ENCODE data around the gene MOCS1. TPM values are rescaled to one million over a fixed set of nuclear protein-coding genes. Genes with fewer than 3 reads are reported as not detected.

Gene MOCS1
- total RNA-seq, 1 donor from 2014 or later = 0.31 TPM

DNA sequence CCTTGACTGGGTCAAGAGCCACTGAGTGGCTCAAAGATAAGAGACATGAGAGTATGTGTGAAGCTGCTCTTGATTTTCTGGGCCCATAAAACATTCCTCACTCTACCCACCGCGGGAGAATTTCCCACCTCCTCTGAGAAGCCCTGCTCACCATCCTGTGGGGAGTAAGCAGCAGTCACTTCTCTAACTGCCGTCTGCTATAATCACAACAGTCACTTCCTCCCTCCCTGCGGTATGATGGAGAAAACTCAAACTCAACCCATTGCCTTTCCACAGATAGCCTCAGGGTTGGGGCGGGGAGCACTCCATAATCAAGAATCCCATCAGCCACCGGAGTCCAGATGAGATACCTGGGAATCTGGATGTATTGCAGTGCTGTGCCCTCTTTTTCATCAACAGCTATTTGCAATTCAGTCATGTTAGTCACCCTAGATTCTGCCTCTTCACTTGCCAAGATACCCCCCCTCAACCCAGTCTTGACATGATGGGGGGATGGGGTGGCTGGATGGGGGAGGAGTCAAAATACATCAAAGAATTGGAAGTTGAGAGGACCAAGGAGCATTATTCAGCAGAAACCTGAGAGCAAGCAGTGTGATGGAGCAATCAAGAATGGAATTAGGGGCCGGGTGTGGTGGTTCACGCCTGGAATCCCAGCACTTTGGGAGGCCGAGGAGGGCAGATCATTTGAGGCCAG lies 5.1 kb downstream of the MOCS1 start:
- Mint-ChIP-seq H3K27me3 (ENCODE audit: insufficient read depth) (peaks cover 8% of the 10 kb centered on the region), H3K27ac (no peak overlapping the region), H3K9me3 (peaks cover 5% of the 10 kb centered on the region), H3K4me3 (no peak overlapping the region), H3K36me3 (ENCODE audit: low read depth) (no peaks in the 10 kb centered on the region), H3K4me1 (ENCODE audit: low read depth) (peaks cover 5% of the 10 kb centered on the region)
- intact Hi-C loops (cut with micrococcal nuclease) = no loop called here
- DNase-seq (ENCODE audit: low spot score) = no peak

- no peaks in the 10 kb centered on the region for H3K4me1 Mint-ChIP-seq (ENCODE audit: low read depth)
- no peak overlapping the region for H3K27ac Mint-ChIP-seq
- H3K4me3 Mint-ChIP-seq = no peak overlapping the region
- no peak for DNase-seq (ENCODE audit: low spot score)
- intact Hi-C loops (cut with micrococcal nuclease) = no loop called here
- peaks cover 2% of the 10 kb centered on the region for H3K27me3 Mint-ChIP-seq (ENCODE audit: insufficient read depth)
- no peaks in the 10 kb centered on the region for H3K36me3 Mint-ChIP-seq (ENCODE audit: low read depth)
- H3K9me3 Mint-ChIP-seq = peaks cover 5% of the 10 kb centered on the region
These were observed 7.1 kb downstream of the MOCS1 start for GRCh38 chr6:39927159-39927558.

DNA sequence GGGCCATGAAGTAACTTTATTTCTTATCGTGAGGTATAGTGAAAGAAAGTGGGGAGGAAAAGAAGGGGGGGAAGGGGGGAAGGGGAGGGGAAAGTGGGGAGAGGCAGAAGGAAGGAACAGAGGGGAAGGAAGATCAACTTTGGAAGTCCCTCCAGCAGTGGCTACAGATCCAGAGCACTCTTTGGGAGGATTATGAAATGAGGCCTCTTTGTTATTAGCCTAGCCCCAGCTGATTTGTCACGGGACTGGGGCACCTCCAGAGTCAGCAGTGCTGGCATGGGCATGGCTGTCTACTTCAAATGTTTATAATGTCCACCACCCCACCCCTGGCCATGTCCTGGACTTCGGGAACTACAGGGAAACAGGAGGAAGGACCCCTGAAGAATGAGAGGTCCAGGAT lies 7.6 kb downstream of the MOCS1 start:
- intact Hi-C loops (cut with micrococcal nuclease) = no loop called here
- Mint-ChIP-seq H3K4me3 (no peak overlapping the region), H3K27me3 (ENCODE audit: insufficient read depth) (peaks cover 2% of the 10 kb centered on the region)

DNA sequence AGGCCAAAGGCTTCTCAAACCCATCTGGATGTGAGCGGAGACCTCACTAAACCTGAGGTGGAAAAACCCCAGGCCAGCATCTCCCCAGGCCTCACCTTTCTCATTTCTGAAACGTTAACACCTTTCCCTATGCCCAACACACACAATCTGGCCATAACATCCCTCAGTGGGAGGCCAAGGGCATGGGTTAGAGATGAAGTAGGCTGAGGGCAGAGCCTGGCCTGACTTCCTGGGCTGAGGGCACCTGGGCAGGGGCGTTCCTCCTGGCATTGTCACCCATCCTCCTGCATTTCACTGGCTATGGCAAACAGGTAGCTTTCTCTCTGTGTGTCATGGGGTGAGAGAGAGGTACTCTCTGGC lies 8.4 kb downstream of the MOCS1 start:
- intact Hi-C loops (cut with micrococcal nuclease) = no loop called here
- no peak for DNase-seq (ENCODE audit: low spot score)
- Mint-ChIP-seq H3K27me3 (ENCODE audit: insufficient read depth) (peaks cover 2% of the 10 kb centered on the region), H3K4me1 (ENCODE audit: low read depth) (no peaks in the 10 kb centered on the region), H3K36me3 (ENCODE audit: low read depth) (no peaks in the 10 kb centered on the region), H3K9me3 (peaks cover 5% of the 10 kb centered on the region), H3K4me3 (no peak overlapping the region), H3K27ac (no peak overlapping the region)

More for the DNA sequence above, 7.6 kb downstream of the MOCS1 start:
- DNase-seq (ENCODE audit: low spot score) = no peak
- Mint-ChIP-seq H3K9me3 (peaks cover 5% of the 10 kb centered on the region), H3K36me3 (ENCODE audit: low read depth) (no peaks in the 10 kb centered on the region), H3K27ac (no peak overlapping the region), H3K4me1 (ENCODE audit: low read depth) (no peaks in the 10 kb centered on the region)

DNA sequence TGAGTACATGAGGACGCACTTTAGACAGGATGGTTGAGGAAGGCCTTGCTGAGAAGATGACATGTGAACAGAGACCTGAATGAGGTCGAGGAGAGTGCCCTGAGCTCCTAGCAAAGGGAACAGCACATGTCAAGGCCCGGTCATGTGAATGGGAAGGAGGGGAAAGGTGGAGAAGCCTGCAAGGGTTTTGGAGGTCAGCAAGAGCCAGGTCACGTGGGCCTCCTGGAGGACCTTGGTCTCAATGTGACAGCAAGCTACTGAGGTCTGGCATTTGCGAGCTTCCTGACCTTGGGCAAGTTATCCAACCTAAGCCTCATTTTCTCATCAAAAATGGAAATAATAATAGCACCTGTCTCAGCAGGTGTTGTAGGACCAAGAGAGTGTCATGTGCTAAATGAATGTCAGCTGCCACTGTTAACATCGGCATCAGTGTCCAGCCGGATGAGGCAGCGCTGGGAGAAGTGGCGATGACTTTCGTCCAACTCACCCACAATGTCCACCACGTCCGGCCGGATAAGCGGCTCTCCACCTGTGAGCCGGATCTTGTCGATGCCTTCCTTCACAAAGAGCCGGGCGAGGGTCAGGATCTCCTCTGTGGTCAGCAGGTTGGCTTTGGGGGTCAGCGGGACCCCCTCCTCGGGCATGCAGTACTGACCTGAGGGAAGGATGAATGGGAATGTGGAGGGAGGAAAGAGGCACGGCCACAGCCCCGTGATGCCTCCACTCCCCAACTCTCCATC lies 8.9 kb downstream of the MOCS1 start:
- Mint-ChIP-seq H3K4me3 (no peak overlapping the region), H3K9me3 (peaks cover 5% of the 10 kb centered on the region), H3K27ac (no peak overlapping the region), H3K4me1 (ENCODE audit: low read depth) (no peaks in the 10 kb centered on the region), H3K27me3 (ENCODE audit: insufficient read depth) (peaks cover 2% of the 10 kb centered on the region), H3K36me3 (ENCODE audit: low read depth) (no peaks in the 10 kb centered on the region)
- intact Hi-C loops (cut with micrococcal nuclease) = no loop called here
- no peak for DNase-seq (ENCODE audit: low spot score)

DNA sequence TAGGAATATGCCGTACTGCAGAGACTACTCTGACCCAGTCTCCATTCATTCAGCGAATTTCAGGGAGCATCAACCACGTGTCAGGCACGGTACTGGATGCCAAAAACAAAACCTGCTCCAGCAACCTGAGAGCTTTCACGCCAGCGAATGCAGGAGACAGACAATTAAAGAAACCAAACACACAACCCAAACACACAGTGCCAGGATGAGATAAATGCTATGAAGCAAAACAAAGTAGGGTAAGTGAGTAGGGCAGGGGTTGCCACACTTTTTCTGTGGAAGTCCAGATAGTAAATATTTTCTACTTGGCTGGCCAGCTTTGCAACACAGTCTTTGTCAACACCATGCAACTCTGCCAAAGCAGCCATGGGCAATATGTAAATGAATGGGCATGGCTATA lies 10.0 kb downstream of the MOCS1 start:
- H3K36me3 Mint-ChIP-seq (ENCODE audit: low read depth) = no peaks in the 10 kb centered on the region
- no peak overlapping the region for H3K4me3 Mint-ChIP-seq
- DNase-seq (ENCODE audit: low spot score) = no peak
- no peak overlapping the region for H3K27ac Mint-ChIP-seq
- H3K4me1 Mint-ChIP-seq (ENCODE audit: low read depth) = no peaks in the 10 kb centered on the region
- no peaks in the 10 kb centered on the region for H3K27me3 Mint-ChIP-seq (ENCODE audit: insufficient read depth)
- H3K9me3 Mint-ChIP-seq = peaks cover 5% of the 10 kb centered on the region
- intact Hi-C loops (cut with micrococcal nuclease) = no loop called here

DNA sequence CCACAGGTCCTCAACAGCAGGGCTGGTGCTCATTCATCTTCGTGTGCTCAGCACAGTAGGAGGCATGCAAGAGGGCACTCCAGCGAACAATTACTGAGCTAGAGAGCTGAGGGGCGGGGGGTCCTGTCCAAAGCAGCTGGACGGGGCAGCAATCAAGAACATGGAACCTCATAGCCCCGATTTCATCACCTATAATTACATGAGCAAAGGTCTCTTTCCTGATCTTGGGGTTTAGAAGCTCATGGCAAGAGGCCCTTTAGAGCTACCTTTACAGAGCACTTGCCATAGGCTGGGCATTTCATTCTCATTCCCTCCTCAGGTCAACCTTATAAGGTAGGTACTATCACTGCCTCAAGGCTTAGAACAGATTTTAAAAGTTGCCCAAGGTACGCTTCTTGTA lies 10.4 kb downstream of the MOCS1 start:
- H3K4me1 Mint-ChIP-seq (ENCODE audit: low read depth) = no peaks in the 10 kb centered on the region
- DNase-seq (ENCODE audit: low spot score) = no peak
- peaks cover 5% of the 10 kb centered on the region for H3K9me3 Mint-ChIP-seq
- no peak overlapping the region for H3K4me3 Mint-ChIP-seq
- no peaks in the 10 kb centered on the region for H3K36me3 Mint-ChIP-seq (ENCODE audit: low read depth)
- intact Hi-C loops (cut with micrococcal nuclease) = no loop called here
- H3K27ac Mint-ChIP-seq = no peak overlapping the region
- H3K27me3 Mint-ChIP-seq (ENCODE audit: insufficient read depth) = no peaks in the 10 kb centered on the region

GRCh38 chr6:39923394-39923793 lies 10.9 kb downstream of the MOCS1 start:
- Mint-ChIP-seq H3K36me3 (ENCODE audit: low read depth) (no peaks in the 10 kb centered on the region), H3K4me1 (ENCODE audit: low read depth) (no peaks in the 10 kb centered on the region), H3K4me3 (no peak overlapping the region), H3K27me3 (ENCODE audit: insufficient read depth) (no peaks in the 10 kb centered on the region), H3K27ac (no peak overlapping the region), H3K9me3 (peaks cover 5% of the 10 kb centered on the region)
- DNase-seq (ENCODE audit: low spot score) = no peak
- intact Hi-C loops (cut with micrococcal nuclease) = no loop called here

- H3K36me3 Mint-ChIP-seq (ENCODE audit: low read depth) = no peaks in the 10 kb centered on the region
- no peaks in the 10 kb centered on the region for H3K27me3 Mint-ChIP-seq (ENCODE audit: insufficient read depth)
- no peak overlapping the region for H3K27ac Mint-ChIP-seq
These were observed 11.4 kb downstream of the MOCS1 start for GRCh38 chr6:39922821-39923220.

GRCh38 chr6:39920157-39920556 lies 14.1 kb downstream of the MOCS1 start:
- H3K27ac Mint-ChIP-seq = no peak overlapping the region
- H3K4me3 Mint-ChIP-seq = no peak overlapping the region
- no peaks in the 10 kb centered on the region for H3K4me1 Mint-ChIP-seq (ENCODE audit: low read depth)
- DNase-seq (ENCODE audit: low spot score) = no peak
- H3K36me3 Mint-ChIP-seq (ENCODE audit: low read depth) = no peaks in the 10 kb centered on the region
- H3K9me3 Mint-ChIP-seq = no peaks in the 10 kb centered on the region
- peaks cover 3% of the 10 kb centered on the region for H3K27me3 Mint-ChIP-seq (ENCODE audit: insufficient read depth)
- intact Hi-C loops (cut with micrococcal nuclease) = no loop called here

More at GRCh38 chr6:39922821-39923220, 11.4 kb downstream of the MOCS1 start:
- no peak overlapping the region for H3K4me3 Mint-ChIP-seq
- peaks cover 5% of the 10 kb centered on the region for H3K9me3 Mint-ChIP-seq
- intact Hi-C loops (cut with micrococcal nuclease) = no loop called here
- no peaks in the 10 kb centered on the region for H3K4me1 Mint-ChIP-seq (ENCODE audit: low read depth)
- no peak for DNase-seq (ENCODE audit: low spot score)

DNA sequence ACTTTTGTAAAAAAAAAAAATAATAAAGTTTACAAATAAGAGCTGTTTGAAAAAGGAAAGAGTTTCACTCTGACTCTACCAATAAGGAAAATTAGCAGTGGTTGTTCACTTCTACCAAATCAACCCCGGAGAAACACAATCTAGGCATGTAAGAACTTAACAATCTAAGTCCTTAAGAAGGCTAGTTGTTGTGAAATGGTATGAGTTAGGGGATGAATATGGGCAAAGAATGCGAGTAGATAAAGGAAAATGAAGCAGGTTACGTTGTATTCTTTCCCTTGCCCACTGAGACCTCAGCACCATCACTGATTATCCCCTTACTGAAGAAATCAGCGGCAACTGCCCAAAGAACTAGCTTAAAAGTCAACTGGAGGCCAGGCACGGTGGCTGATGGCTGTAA lies 15.4 kb downstream of the MOCS1 start:
- H3K4me3 Mint-ChIP-seq = no peak overlapping the region
- no peaks in the 10 kb centered on the region for H3K9me3 Mint-ChIP-seq
- DNase-seq (ENCODE audit: low spot score) = no peak
- H3K27ac Mint-ChIP-seq = no peak overlapping the region
- H3K36me3 Mint-ChIP-seq (ENCODE audit: low read depth) = no peaks in the 10 kb centered on the region
- H3K4me1 Mint-ChIP-seq (ENCODE audit: low read depth) = no peaks in the 10 kb centered on the region
- intact Hi-C loops (cut with micrococcal nuclease) = no loop called here
- peaks cover 3% of the 10 kb centered on the region for H3K27me3 Mint-ChIP-seq (ENCODE audit: insufficient read depth)

DNA sequence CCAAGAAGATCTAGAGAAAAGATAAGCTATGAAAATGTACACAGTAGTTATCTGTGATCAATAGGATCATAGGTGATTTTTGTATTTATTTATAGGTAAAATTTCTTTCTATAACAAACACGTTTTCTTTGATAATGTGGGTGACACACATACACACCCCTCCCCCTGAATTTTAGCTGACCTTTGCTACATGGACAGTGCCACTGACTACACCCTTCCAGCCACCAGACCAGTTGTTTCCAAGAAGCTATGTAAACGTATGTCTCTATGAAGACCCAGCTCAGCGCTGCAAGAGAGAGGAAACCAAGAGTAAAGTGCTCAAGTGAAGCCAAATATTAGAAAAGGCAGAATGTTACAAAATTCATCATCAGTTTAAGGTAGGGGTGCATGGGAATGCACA lies 16.3 kb downstream of the MOCS1 start:
- H3K9me3 Mint-ChIP-seq = no peaks in the 10 kb centered on the region
- H3K27me3 Mint-ChIP-seq (ENCODE audit: insufficient read depth) = peaks cover 3% of the 10 kb centered on the region
- no peaks in the 10 kb centered on the region for H3K4me1 Mint-ChIP-seq (ENCODE audit: low read depth)
- DNase-seq (ENCODE audit: low spot score) = no peak
- intact Hi-C loops (cut with micrococcal nuclease) = no loop called here
- no peak overlapping the region for H3K4me3 Mint-ChIP-seq
- H3K27ac Mint-ChIP-seq = no peak overlapping the region
- no peaks in the 10 kb centered on the region for H3K36me3 Mint-ChIP-seq (ENCODE audit: low read depth)

DNA sequence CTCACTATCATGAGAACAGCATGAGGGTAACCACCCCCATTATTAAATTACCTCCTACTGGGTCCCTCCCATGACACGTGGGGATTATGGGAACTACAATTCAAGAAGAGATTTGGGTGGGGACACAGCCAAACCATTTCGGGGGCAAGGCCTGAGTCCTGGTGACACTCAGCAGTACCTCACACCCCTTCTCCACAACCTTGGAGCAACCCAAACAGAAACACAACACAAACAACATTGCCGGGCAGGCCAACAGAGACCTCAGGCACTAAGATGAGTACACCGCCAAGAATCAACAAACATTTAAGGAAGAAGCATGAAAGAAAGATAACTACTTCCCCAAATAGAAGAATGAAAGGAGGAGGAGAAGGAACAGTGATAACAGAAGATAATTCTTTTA lies 16.9 kb downstream of the MOCS1 start:
- H3K36me3 Mint-ChIP-seq (ENCODE audit: low read depth) = no peaks in the 10 kb centered on the region
- no peak overlapping the region for H3K27ac Mint-ChIP-seq

More for the DNA sequence above, 16.9 kb downstream of the MOCS1 start:
- Mint-ChIP-seq H3K4me3 (no peak overlapping the region), H3K9me3 (no peaks in the 10 kb centered on the region), H3K4me1 (ENCODE audit: low read depth) (no peaks in the 10 kb centered on the region), H3K27me3 (ENCODE audit: insufficient read depth) (peaks cover 3% of the 10 kb centered on the region)
- intact Hi-C loops (cut with micrococcal nuclease) = no loop called here
- no peak for DNase-seq (ENCODE audit: low spot score)

Measured in activated T-helper 1 cell treated with anti-CD3 and anti-CD28 coated beads, Interleukin-12 subunit alpha, Interleukin-12 subunit beta, Interleukin-2, Interleukin-4 antibody, amounts not matched to agents 30 ng/mL and 10 ng/mL and 1 ng/mL, durations not matched to agents 14 hours and 24 hours and 36 hours (primary cell).